ENCODE measurements around the gene VWA2. TPM values are rescaled to one million over a fixed set of nuclear protein-coding genes. Genes with fewer than 3 reads are reported as not detected.

VWA2 gene
- total and polyA plus RNA-seq, 2 donors (not counting 3 experiments of a cell fraction or from before 2014, with no cell fraction given): not detected

DNA sequence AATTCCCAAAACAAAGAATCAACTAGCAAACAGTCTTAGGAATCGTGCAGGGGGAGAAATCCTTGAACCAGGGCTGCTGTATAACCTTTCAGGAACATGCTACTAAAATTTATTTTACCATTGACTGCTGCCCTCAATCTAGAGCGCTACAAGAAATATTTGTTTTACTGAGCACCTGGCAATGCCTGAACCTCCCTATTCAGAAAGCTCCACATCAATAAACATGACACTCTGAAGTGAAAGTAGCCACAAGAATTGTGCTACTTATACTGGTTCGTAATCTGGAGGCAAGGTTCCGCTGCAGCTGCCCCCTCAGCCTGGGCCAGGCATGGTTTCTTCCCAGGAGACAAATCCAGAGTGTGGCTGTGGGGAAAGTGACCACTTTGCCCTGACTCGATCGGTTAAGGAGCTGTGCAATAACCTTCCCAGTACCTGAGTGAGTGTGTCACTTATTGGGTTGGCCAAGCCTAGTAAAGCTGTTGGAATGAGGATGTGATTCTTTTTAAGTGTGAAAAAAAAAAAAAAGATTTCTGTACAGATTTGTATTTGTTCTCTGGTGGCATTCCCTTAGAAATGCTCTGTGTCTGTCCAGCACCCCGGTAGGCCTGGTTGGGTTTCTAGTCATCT lies 7.7 kb downstream of the VWA2 start:
- no peaks in the 10 kb centered on the region for H3K9me1 ChIP-seq (replicated peaks; ENCODE audit: control insufficient read depth, extremely low read depth, insufficient read depth, low read length)
- no peak overlapping the region for H3K4me2 ChIP-seq (ENCODE audit: insufficient read depth, low read length)
- H3K9ac ChIP-seq (replicated peaks; ENCODE audit: extremely low read depth, insufficient read depth, low read length): no peak overlapping the region
- FAIRE-seq (no peak), DNase-seq (ENCODE audit: low read depth, low spot score) (no peak)
- ChIA-PET POLR2A (no interaction called here), CTCF (no interaction called here)
- H3K4me3 ChIP-seq (replicated peaks in 1 of 3; ENCODE audit: insufficient read depth in 1 of 3, low read depth in 1 of 3, low read length in 3 of 3): no peak overlapping the region
- peaks cover 0 to 9% of the 10 kb centered on the region in 2 experiments for H3K27me3 ChIP-seq (ENCODE audit: control insufficient read depth in 2 of 2, insufficient read depth in 2 of 2, low read length in 2 of 2)
- no peaks in the 10 kb centered on the region for H4K20me1 ChIP-seq (replicated peaks; ENCODE audit: control insufficient read depth, extremely low read depth, insufficient read depth, low read length)
- H3K9me3 ChIP-seq (replicated peaks; ENCODE audit: control insufficient read depth, insufficient read depth, low read length): no peaks in the 10 kb centered on the region
- H3K79me2 ChIP-seq (ENCODE audit: control insufficient read depth, insufficient read depth, low read length): no peaks in the 10 kb centered on the region
- BruUV-seq (replicated peaks): no TSS peak
- no peak for TF ChIP-seq POLR2A (IDR thresholded peaks at IDR 0.05; ENCODE audit: low read depth, low read length)
- TF ChIP-seq GATA2 (IDR thresholded peaks at IDR 0.05; ENCODE audit: insufficient read depth, insufficient read length, low read depth, low read length): no peak
- TF ChIP-seq, protein P1, sequence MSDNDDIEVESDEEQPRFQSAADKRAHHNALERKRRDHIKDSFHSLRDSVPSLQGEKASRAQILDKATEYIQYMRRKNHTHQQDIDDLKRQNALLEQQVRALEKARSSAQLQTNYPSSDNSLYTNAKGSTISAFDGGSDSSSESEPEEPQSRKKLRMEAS (IDR thresholded peaks at IDR 0.05; ENCODE audit: insufficient read depth, insufficient read length): no peak
- TF ChIP-seq POLR2AphosphoS5 (IDR thresholded peaks at IDR 0.05; ENCODE audit: insufficient read depth, low read depth, low read length): no peak
- no peak for TF ChIP-seq JUN (IDR thresholded peaks at IDR 0.05; ENCODE audit: borderline replicate concordance, insufficient read depth, insufficient read length, low read depth)
- no peak for TF ChIP-seq MYC (IDR thresholded peaks at IDR 0.05; ENCODE audit: low read depth, low read length)
- TF ChIP-seq FOS (IDR thresholded peaks at IDR 0.05; ENCODE audit: borderline replicate concordance, insufficient read depth, low read length): no peak
- TF ChIP-seq, protein P2, sequence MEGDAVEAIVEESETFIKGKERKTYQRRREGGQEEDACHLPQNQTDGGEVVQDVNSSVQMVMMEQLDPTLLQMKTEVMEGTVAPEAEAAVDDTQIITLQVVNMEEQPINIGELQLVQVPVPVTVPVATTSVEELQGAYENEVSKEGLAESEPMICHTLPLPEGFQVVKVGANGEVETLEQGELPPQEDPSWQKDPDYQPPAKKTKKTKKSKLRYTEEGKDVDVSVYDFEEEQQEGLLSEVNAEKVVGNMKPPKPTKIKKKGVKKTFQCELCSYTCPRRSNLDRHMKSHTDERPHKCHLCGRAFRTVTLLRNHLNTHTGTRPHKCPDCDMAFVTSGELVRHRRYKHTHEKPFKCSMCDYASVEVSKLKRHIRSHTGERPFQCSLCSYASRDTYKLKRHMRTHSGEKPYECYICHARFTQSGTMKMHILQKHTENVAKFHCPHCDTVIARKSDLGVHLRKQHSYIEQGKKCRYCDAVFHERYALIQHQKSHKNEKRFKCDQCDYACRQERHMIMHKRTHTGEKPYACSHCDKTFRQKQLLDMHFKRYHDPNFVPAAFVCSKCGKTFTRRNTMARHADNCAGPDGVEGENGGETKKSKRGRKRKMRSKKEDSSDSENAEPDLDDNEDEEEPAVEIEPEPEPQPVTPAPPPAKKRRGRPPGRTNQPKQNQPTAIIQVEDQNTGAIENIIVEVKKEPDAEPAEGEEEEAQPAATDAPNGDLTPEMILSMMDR (IDR thresholded peaks at IDR 0.05; ENCODE audit: extremely low read depth in 1 of 2, insufficient read depth in 1 of 2, low read depth in 1 of 2, low read length in 2 of 2): no peak
- no peak for TF ChIP-seq EZH2 (IDR thresholded peaks at IDR 0.05; ENCODE audit: borderline replicate concordance, low read depth, low read length, severe bottlenecking)
- intact Hi-C loops (cut with micrococcal nuclease) (no loop called here), dilution Hi-C loops (cut with MboI; ENCODE audit: extremely low pct_ligation_motif_present, low sequenced_read_pairs) (no loop called here)
- H3K4me1 ChIP-seq (ENCODE audit: control insufficient read depth, extremely low read depth, insufficient read depth, low read length): no peaks in the 10 kb centered on the region
- no peaks in the 10 kb centered on the region for H3K36me3 ChIP-seq (ENCODE audit: control insufficient read depth in 2 of 2, extremely low read depth in 1 of 2, insufficient read depth in 2 of 2, low read length in 2 of 2)
- no peak overlapping the region for H2AFZ ChIP-seq (ENCODE audit: low read depth, low read length)
- no peak overlapping the region for H3K27ac ChIP-seq (ENCODE audit: insufficient read depth, low read depth, low read length)
